Right hindlimb (tissue), 1 donor: ENCODE data around the gene LRRC8E.

ENCODE experiments used
- DNase-seq: peaks from one replicate; pipeline ENCODE4 v3.0.0-alpha.2; 2018

Gene LRRC8E

GRCh38 chr19:7888145-7888825 lies at the start of gene LRRC8E:
Gene LRRC8E (plus strand): TSS chr19:7888510. CDS start chr19:7895604, 7,094 bp downstream.
- DNase-seq, result no peak

DNA sequence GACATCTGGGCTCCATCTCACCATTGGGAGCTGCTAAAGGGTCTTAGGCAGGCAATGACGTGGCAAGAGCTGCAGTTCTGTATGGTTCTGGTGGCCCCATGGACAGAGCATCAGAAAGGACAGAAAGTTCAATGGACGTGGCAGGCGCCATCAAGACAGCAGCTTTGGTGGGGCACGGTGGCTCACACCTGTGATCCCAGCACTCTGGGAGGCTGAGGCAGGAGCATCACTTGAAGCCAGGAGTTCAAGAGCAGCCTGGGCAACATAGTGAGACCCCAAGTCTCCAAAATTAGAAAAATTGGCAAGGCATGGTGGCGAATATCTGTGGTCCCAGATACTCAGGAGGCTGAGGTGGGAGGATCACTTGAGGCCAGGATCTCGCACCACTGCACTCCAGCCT lies 48.8 kb upstream of the LRRC8E start:
- DNase-seq, result no peak

DNA sequence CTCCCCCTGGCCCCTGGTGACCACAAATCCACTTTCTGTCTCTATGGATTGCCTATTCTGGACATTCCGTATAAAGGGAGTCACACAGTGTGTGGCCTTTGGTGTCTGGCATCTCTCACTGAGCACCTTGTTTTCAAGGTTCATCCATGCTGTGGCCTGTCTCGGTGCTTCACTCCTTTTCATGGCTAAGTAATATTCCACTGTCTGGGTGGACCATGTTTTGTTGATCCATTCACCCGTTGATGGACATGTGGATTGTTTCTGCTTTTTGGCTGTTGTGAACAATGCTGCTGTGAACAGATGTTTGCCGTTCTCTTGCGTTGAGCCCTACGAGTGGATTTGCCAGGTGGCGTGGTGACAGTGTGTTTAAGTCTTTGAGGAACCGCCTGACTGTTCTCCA lies 47.7 kb upstream of the LRRC8E start:
- no peak for DNase-seq

DNA sequence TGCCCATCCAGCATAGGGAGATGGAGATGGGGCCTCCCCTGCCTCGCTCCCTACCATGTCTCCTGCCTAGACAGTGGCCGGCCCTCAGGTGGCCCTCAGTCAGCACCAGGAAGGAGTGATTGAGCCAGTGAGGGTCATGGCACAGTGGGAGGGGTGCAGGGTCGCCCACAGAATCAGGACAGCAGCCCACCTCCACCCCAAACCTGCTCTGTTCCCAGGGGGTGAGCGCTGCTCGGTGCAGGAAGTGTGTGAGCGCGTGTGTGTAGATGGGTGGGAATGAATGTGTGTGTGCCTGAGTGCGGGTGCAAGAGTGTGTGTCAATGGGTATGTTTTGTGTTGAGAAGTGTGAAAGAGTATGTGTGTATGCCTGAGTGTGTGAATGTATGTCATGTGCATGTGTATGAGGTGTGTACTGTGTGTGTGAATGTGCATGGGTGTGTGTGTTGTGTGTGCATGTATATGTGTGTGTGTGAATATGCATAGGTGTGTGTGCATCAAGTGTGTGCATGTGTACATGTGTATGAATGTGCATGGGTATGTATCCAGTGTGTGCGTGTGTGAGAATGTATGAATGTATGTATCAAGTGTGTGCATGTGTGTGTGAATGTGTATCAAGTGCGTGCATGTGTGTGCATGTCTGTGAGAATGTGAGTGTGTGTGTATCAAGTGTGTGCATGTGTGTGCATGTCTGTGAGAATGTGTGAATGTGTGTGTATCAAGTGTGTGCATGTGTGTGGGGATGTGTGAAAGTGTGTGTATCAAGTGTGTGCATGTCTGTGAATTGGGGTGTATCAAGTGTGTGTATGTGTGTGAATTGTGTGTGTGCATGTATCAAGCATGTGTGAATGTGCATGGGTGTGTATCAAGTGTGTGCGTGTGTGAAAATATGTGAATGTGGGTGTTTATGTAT lies 46.3 kb upstream of the LRRC8E start:
- no peak for DNase-seq

DNA sequence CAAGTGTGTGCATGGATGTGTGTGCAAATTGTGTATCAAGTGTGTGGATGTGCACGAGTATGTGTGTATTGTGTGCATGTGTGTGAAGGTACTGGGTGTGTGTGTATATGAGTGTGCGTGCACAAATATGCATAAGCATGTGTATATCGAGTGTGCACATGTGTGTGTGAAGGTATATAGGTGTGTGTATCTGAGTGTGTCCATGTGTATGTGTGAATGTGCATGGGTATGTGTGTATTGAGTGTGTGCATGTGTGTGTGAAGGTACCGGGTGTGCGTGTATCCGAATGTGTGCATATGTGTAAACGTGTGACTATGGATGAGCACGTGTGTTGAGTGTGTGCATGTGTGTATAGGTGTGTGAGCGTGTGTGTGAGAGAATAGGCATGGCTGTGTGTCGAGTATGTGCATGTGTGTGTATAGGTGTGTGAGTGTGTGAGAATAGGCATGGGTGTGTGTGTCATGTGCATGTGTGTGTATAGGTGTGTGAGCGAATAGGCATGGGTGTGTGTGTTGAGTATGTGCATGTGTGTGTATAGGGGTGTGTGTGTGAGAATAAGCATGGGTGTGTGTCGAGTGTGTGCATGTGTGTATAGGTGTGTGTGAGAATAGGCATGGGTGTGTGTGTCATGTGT lies 45.5 kb upstream of the LRRC8E start:
- no peak for DNase-seq

GRCh38 chr19:7843521-7843920 lies 44.8 kb upstream of the LRRC8E start:
- DNase-seq, result no peak

GRCh38 chr19:7844405-7844804 lies 43.9 kb upstream of the LRRC8E start:
- DNase-seq, result no peak

- no peak for DNase-seq
Measured at GRCh38 chr19:7844951-7845350, 43.4 kb upstream of the LRRC8E start.

DNA sequence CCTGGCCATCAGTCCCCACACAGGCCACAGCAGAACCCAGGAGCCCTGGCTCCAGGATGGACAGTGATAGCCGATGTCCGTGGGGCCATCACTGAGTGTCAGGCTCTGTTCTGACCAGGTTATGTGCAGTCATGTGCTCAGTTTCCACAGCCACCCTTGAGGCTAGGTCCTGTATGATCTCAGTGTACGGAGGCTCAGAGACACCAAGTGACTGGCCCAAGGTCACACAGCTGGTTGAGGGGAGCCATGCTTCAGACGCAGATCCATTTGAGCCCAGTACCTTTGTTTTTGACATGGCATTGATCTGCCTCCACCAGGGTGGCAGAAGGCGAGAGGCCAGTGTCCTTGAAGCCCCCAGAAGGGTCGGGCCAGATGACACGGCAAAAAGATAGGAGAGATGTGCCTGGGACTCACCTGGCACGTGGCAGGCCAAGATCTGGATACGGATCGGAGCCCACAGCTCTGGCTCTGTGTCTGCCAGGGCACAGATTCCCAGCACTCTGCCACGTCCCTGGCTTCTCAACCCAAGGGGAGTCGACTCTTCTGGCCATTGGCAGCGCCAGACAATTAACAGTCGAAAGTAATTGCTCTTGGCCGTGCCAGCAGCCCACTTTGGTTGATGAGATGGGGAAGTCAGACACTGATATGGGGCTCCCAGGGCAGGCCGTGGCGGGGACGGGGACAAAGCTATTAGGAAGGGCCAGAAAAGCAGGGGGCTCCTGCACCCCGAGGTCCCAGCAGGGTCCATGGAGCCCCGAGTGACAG lies 42.7 kb upstream of the LRRC8E start:
- no peak for DNase-seq

DNA sequence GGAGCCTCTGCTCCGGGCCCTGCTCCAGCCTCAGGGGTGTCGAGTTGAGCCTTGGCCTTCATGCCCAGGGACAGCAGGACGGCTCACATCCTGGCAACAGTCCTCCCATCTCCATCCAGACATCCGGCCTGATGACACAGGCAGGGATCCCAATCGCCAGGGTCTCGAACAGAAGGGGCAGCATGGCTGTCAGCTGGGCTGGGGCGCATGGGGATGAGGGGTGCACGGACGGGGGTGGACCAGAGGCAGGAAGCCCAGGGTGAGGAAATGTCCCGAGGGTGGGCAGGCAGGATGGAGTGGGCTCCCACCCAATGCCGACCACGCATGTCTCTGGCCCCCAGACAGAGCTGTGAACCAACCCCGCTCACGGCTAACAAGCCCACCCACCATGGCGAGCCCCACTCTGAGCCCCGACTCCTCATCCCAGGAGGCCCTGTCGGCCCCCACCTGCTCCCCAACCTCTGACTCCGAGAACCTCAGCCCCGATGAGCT lies 42.1 kb upstream of the LRRC8E start:
- peak; percentile 13 for DNase-seq

DNA sequence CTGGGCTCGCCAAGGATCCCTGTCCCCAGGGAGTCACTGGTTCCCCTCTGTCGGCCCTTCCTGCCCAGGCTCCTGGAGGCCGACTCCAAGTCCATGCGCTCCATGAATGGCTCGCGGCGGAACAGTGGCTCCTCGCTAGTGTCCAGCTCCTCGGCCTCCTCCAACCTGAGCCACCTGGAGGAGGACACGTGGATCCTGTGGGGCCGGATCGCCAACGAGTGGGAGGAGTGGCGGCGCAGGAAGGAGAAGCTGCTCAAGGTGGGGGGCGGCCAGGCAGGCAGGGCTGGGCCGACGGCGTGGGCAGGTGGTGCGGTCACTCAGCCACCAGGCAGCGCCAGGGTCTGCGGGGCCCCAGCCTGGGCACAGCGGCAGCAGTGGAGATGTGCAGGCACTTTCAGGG lies 40.6 kb upstream of the LRRC8E start:
- DNase-seq, result peak; percentile 15

- DNase-seq, result peak; percentile 21
Measured at GRCh38 chr19:7848779-7849457, 39.4 kb upstream of the LRRC8E start.

DNA sequence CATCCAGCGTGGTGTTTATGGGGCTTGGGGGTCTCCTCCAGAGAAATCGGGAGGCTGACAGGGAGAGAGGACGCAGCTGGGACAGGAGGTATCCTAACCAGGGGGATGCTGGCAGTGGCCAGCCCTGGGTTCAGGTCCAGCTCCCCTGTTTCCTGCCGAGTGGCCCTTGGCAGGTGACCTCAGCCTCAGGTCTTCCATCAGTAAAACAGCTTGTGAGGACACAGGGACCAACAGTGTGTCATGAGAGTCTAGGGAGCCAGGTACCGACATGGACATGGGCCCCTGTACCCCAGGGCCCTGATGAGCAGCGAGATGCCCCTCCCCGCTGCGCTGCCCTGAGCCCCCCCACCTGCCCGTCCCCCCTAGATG lies 38.7 kb upstream of the LRRC8E start:
- peak; percentile 16 for DNase-seq

GRCh38 chr19:7850000-7850813 lies 38.1 kb upstream of the LRRC8E start:
- DNase-seq, result peak; percentile 55

DNA sequence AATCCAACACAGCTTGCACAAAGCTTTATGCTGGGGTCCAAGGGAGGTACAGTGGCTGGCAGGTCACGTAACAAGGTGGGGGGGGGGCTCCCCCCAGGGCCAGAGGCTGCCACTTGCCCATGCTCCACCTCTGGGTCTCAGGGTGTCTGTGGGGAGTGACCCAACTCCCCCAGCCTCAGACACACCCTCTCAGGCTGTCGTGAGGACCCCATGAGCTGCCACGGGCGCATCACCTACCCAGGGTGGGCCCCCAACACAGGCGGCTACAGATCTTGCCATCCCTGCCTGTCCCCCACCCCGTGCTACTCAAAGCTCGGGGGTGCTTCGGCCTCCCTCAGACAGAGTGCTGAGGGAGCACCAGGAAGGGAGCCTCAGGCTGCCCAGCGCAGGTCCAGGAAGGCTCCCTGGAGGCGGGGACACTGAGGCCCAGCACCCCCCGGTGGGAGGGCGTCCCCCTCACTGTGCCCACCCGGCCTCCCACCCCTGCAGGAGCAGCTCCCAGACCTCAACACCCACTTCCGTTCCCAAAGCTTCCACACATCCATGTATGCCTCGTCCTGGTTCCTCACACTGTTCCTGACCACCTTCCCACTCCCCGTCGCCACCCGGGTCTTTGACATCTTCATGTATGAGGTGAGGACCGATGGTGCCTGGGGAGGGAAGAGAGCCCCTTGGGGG lies 37.2 kb upstream of the LRRC8E start:
- peak; percentile 18 for DNase-seq

- peak; percentile 39 for DNase-seq
Measured at GRCh38 chr19:7851623-7852500, 36.4 kb upstream of the LRRC8E start.

- DNase-seq, result peak; percentile 76
Measured at GRCh38 chr19:7852851-7853769, 35.2 kb upstream of the LRRC8E start.

- no peak for DNase-seq
Measured at GRCh38 chr19:7853770-7854128, 34.6 kb upstream of the LRRC8E start.
